H9 (cell line): ENCODE data around the gene THRB. TPM values are rescaled to one million over a fixed set of nuclear protein-coding genes. Genes with fewer than 3 reads are reported as not detected.

ENCODE experiments used
- DNase-seq: peaks from one replicate; pipeline ENCODE4 v3.0.0-alpha.2; 2017
- H2AFZ ChIP-seq: one replicate; pipeline ENCODE4 v1.6.1; 2013; ENCODE audit warnings: mild to moderate bottlenecking, low read length, control low read depth, moderate library complexity
- H2AK5ac ChIP-seq: 2 replicates; pipeline ENCODE4 v1.6.1; 2013; ENCODE audit warnings: low read length, control low read depth, mixed read lengths; ENCODE audit not compliant: insufficient read length
- H2BK120ac ChIP-seq: one replicate; pipeline ENCODE4 v1.6.1; 2013; ENCODE audit warnings: low read depth, mild to moderate bottlenecking, low read length, control low read depth, inconsistent platforms; ENCODE audit not compliant: poor library complexity, severe bottlenecking
- H2BK12ac ChIP-seq: 2 replicates; pipeline ENCODE4 v1.6.1; 2013; ENCODE audit warnings: low read length, control low read depth, mixed read lengths, low read depth; ENCODE audit not compliant: insufficient read length
- H2BK15ac ChIP-seq: 2 replicates; pipeline ENCODE4 v1.6.1; 2013; ENCODE audit warnings: low read depth, low read length, control low read depth
- H2BK20ac ChIP-seq: one replicate; pipeline ENCODE4 v1.6.1; 2013; ENCODE audit warnings: low read depth, mild to moderate bottlenecking, low read length, control low read depth, inconsistent platforms; ENCODE audit not compliant: poor library complexity, severe bottlenecking
- H2BK5ac ChIP-seq: 2 replicates; pipeline ENCODE4 v1.6.1; 2013; ENCODE audit warnings: low read length, control low read depth, mixed read lengths; ENCODE audit not compliant: insufficient read length
- H3K14ac ChIP-seq: 2 replicates; pipeline ENCODE4 v1.6.1; 2013; ENCODE audit warnings: low read length, control low read depth; ENCODE audit not compliant: insufficient read depth
- H3K18ac ChIP-seq: 2 replicates; pipeline ENCODE4 v1.6.1; 2013; ENCODE audit warnings: low read depth, mild to moderate bottlenecking, mixed read lengths, low read length, control low read depth; ENCODE audit not compliant: insufficient read length
- H3K23ac ChIP-seq: 2 replicates; pipeline ENCODE4 v1.6.1; 2013; ENCODE audit warnings: low read length, control low read depth, mixed read lengths, low read depth; ENCODE audit not compliant: insufficient read length
- H3K23me2 ChIP-seq: 2 replicates; pipeline ENCODE4 v1.6.1; 2013; ENCODE audit warnings: low read depth, mild to moderate bottlenecking, mixed read lengths, low read length, control low read depth; ENCODE audit not compliant: insufficient read length, poor library complexity, severe bottlenecking
- H3K27ac ChIP-seq: 2 replicates; pipeline ENCODE4 v1.5.1; 2013; ENCODE audit warnings: low read length, control low read depth, mixed read lengths, low read depth; ENCODE audit not compliant: insufficient read length
- H3K27me3 ChIP-seq: 2 replicates; pipeline ENCODE4 v1.6.1; 2013; ENCODE audit warnings: low read length, control low read depth, inconsistent platforms; ENCODE audit not compliant: insufficient read depth
- H3K4ac ChIP-seq: 2 replicates; pipeline ENCODE4 v1.6.1; 2013; ENCODE audit warnings: low read depth, mild to moderate bottlenecking, control low read depth, inconsistent platforms, low read length, moderate library complexity
- H3K4me1 ChIP-seq: 2 replicates; pipeline ENCODE4 v1.6.1; 2013; ENCODE audit warnings: low read length, control low read depth, inconsistent platforms; ENCODE audit not compliant: insufficient read depth
- H3K4me2 ChIP-seq: 2 replicates; pipeline ENCODE4 v1.6.1; 2013; ENCODE audit warnings: low read length, control low read depth, mixed read lengths; ENCODE audit not compliant: insufficient read length, insufficient read depth
- H3K56ac ChIP-seq: 2 replicates; pipeline ENCODE4 v1.6.1; 2013; ENCODE audit warnings: low read depth, mild to moderate bottlenecking, mixed read lengths, low read length, control low read depth; ENCODE audit not compliant: insufficient read length
- H3K79me1 ChIP-seq: 2 replicates; pipeline ENCODE4 v1.6.1; 2013; ENCODE audit warnings: low read depth, mild to moderate bottlenecking, moderate library complexity, low read length, control low read depth, inconsistent platforms; ENCODE audit not compliant: insufficient read depth, poor library complexity, severe bottlenecking
- H3K79me2 ChIP-seq: 2 replicates; pipeline ENCODE4 v1.6.1; 2013; ENCODE audit warnings: low read length, control low read depth, inconsistent platforms; ENCODE audit not compliant: insufficient read depth
- H3K9ac ChIP-seq: 2 replicates; pipeline ENCODE4 v1.6.1; 2013; ENCODE audit warnings: low read length, control low read depth, mixed read lengths; ENCODE audit not compliant: insufficient read length; ENCODE audit errors: extremely low read depth
- H3K9me3 ChIP-seq: one replicate; pipeline ENCODE4 v1.6.1; 2013; ENCODE audit warnings: low read depth, low read length, inconsistent platforms; ENCODE audit not compliant: control insufficient read depth
- H3T11ph ChIP-seq: one replicate; pipeline ENCODE4 v1.6.1; 2013; ENCODE audit warnings: mild to moderate bottlenecking, low read length, control low read depth, inconsistent platforms
- H4K20me1 ChIP-seq: one replicate; pipeline ENCODE4 v1.6.1; 2013; ENCODE audit not compliant: control insufficient read depth, insufficient read length, insufficient read depth
- H4K5ac ChIP-seq: 2 replicates; pipeline ENCODE4 v1.6.1; 2013; ENCODE audit warnings: low read depth, mild to moderate bottlenecking, mixed read lengths, low read length, control low read depth; ENCODE audit not compliant: insufficient read length
- H4K8ac ChIP-seq: replicated peaks from 2 replicates; pipeline ENCODE4 v1.6.1; 2013; ENCODE audit warnings: low read length, control low read depth, mixed read lengths, low read depth; ENCODE audit not compliant: insufficient read length
- H4K91ac ChIP-seq: 2 replicates; pipeline ENCODE4 v1.6.1; 2013; ENCODE audit warnings: low read depth, mild to moderate bottlenecking, moderate library complexity, mixed read lengths, low read length, control low read depth; ENCODE audit not compliant: insufficient read length
- H3K27ac Mint-ChIP-seq, 3 experiments: 2 replicates in 2 of 3; 3 replicates in 1 of 3; pipeline ENCODE4 v1.8.0; 2020 to 2021; ENCODE audit warnings: mixed read lengths in 3 of 3, mild to moderate bottlenecking in 1 of 3, moderate library complexity in 1 of 3
- H3K27me3 Mint-ChIP-seq: 2 replicates; pipeline ENCODE4 v1.8.0; 2021; ENCODE audit warnings: low read depth, mild to moderate bottlenecking, moderate library complexity, mixed read lengths
- H3K36me3 Mint-ChIP-seq, 3 experiments: 2 replicates in 2 of 3; 3 replicates in 1 of 3; pipeline ENCODE4 v1.8.0; 2020 to 2021; ENCODE audit warnings: low read depth in 3 of 3, mixed read lengths in 3 of 3; ENCODE audit not compliant: insufficient read depth in 1 of 3
- H3K4me1 Mint-ChIP-seq, 2 experiments: 2 replicates each; pipeline ENCODE4 v1.8.0; 2020; ENCODE audit warnings: mixed read lengths in 2 of 2
- H3K4me3 Mint-ChIP-seq, 2 experiments: 2 replicates in 1 of 2; 3 replicates in 1 of 2; pipeline ENCODE4 v1.8.0; 2020 to 2021; ENCODE audit warnings: mild to moderate bottlenecking in 2 of 2, mixed read lengths in 2 of 2, moderate library complexity in 1 of 2
- H3K9me3 Mint-ChIP-seq, 2 experiments: 2 replicates in 1 of 2; 3 replicates in 1 of 2; pipeline ENCODE4 v1.8.0; 2020; ENCODE audit warnings: mild to moderate bottlenecking in 2 of 2, mixed read lengths in 2 of 2, moderate library complexity in 1 of 2
- CTCF ChIP-seq: fragments of 200-600 bp; sonication (generic); conservative IDR thresholded peaks from 3 replicates; pipeline ENCODE4 v1.8.0; 2021; ENCODE audit warnings: antibody characterized with exemption, mild to moderate bottlenecking
- WGBS: extraction: QIAGEN DNeasy Blood & Tissue Kit; methylation state at CpG from one replicate; pipeline ENCODE4 v1.1.7; 2013; ENCODE audit warnings: missing lambda C conversion rate, low lambda C conversion rate, mixed read lengths; ENCODE audit not compliant: insufficient read length; ENCODE audit errors: extremely low coverage; 5-methylcytosine and 5-hydroxymethylcytosine counted together
- total RNA-seq: library from RNA; stranded (reverse); gene quantifications from 2 replicates; pipeline ENCODE4 v1.2.1, GENCODE V29; 2021

The THRB gene
- total RNA-seq, 1 experiment from 2014 or later, result 8.6 TPM

DNA sequence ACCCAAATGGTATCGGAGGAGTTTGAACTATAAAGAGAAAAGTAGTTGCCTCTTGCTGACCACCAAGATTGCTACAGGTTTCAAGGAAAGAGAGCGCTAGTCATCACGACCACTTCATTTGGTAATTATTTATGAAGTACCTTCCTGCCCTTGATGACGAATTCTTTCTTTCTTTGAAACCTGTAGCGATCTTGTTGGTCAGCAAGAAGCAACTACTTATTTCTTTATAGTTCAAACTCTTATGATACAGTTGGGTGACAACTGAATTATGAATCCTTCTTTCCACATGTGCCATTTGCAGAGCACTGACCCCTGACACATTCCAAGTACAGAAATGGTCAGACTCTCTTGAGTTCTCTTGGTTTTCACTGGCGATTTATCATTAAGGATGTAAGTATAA is 46.8 kb downstream of the THRB start:
- no peaks in the 10 kb centered on the region for H3K4me1 ChIP-seq
- H3K27me3 ChIP-seq, result no peaks in the 10 kb centered on the region
- no peak overlapping the region for H3K27ac Mint-ChIP-seq
- WGBS, result no CpG with 5 or more reads among the region's 6 CpGs
- no peak overlapping the region for H2AK5ac ChIP-seq
- H3K9me3 ChIP-seq, result no peaks in the 10 kb centered on the region
- H3K4me1 Mint-ChIP-seq, result 0 out of 4 replicates have a peak, but pooled peaks cover 3% of the 10 kb centered on the region in 2 experiments
- no peak overlapping the region for H2BK12ac ChIP-seq
- H2BK15ac ChIP-seq, result no peak overlapping the region
- no peak overlapping the region for H3K9ac ChIP-seq
- no peak overlapping the region for H4K91ac ChIP-seq
- no peaks in the 10 kb centered on the region for H3K79me1 ChIP-seq
- H2BK20ac ChIP-seq, result no peak overlapping the region
- no peaks in the 10 kb centered on the region for H3K23me2 ChIP-seq
- no peak overlapping the region for H4K8ac ChIP-seq
- no peaks in the 10 kb centered on the region for H3K27me3 Mint-ChIP-seq
- H3K4ac ChIP-seq, result no peak overlapping the region
- H3K14ac ChIP-seq, result no peak overlapping the region
- no peak overlapping the region for H3K18ac ChIP-seq
- no peak overlapping the region for H3K4me3 Mint-ChIP-seq
- H3K4me2 ChIP-seq, result no peak overlapping the region
- no peak overlapping the region for H3T11ph ChIP-seq
- no peak overlapping the region for H3K23ac ChIP-seq
- no peak overlapping the region for H2AFZ ChIP-seq
- no peaks in the 10 kb centered on the region for H4K20me1 ChIP-seq
- TF ChIP-seq CTCF, result no peak
- no peaks in the 10 kb centered on the region for H3K9me3 Mint-ChIP-seq
- no peaks in the 10 kb centered on the region for H3K79me2 ChIP-seq
- no peak overlapping the region for H2BK120ac ChIP-seq
- H4K5ac ChIP-seq, result no peak overlapping the region
- no peaks in the 10 kb centered on the region for H3K36me3 Mint-ChIP-seq
- DNase-seq, result no peak
- no peak overlapping the region for H2BK5ac ChIP-seq
- H3K56ac ChIP-seq, result no peak overlapping the region
- H3K27ac ChIP-seq, result no peak overlapping the region
